Measurements from ENCODE around the gene NEURL2.

The NEURL2 gene

DNA sequence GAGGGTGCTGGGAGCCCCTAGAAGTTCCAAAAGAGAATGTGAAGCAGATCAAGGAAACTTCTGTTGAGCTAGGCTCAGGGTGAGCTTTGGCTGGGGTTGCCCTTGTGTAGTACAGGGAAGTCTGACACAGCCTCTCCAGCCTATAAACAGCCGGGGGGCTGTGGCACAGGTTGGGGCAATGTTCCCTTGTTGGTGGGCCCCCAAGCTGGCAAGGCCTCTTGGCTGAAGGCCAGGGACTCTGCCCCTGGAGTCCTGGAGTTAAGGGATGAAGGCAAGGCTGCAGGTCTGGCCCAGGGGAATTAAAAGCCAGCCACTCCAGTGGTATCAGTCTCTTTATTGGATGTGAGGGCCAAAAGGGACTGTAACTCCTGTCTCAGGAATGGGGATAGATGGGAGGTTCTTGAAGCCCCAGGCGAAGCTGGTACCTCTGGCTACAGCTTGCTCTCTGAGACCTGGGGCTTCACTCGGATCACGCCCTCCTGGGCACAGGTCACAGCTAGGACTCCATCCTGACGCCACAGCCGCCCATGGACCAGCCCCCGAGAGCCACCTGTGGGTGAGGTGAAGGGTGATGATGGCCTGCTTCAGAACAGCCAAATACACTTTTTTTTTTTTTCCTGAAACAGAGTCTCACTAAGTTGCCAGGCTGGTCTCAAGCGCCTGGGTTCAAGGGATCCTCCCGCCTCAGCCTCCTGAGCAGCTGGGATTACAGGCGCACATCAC, 49.4 kb downstream of the NEURL2 start:
- DNase-seq (ENCODE audit: low spot score) = no peak

DNA sequence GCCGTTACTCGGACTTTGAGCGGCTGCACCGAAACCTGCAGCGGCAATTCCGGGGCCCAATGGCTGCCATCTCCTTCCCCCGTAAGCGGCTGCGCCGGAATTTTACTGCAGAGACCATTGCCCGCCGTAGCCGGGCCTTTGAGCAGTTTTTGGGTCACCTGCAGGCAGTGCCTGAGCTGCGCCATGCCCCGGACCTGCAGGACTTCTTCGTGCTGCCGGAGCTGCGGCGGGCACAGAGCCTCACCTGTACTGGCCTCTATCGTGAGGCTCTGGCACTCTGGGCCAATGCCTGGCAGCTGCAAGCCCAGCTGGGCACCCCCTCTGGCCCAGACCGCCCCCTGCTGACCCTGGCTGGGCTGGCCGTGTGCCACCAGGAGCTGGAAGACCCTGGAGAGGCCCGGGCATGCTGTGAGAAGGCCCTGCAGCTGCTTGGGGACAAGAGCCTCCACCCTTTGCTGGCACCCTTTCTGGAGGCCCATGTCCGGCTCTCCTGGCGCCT, 50.3 kb downstream of the NEURL2 start:
- DNase-seq (ENCODE audit: low spot score) = no peak

Data from activated CD4-positive, alpha-beta T cell treated with anti-CD3 and anti-CD28 coated beads, Interleukin-2, Interleukin-4, amounts not matched to agents 100 ng/mL and 50 ng/mL, durations not matched to agents 16 hours and 8 hours (primary cell).